IPS DF 6.9 (cell line): ENCODE results near the gene RABGAP1L.

Experiments used
- DNase-seq: peaks from one replicate; pipeline ENCODE4 v3.0.0-alpha.2; 2013; ENCODE audit warnings: low read depth, low spot score
- H3K27ac ChIP-seq: one replicate; pipeline ENCODE4 v1.5.1; 2013; ENCODE audit warnings: low read length, control low read depth
- H3K27me3 ChIP-seq: 2 replicates; pipeline ENCODE4 v1.6.1; 2013; ENCODE audit warnings: mild to moderate bottlenecking, low read length; ENCODE audit not compliant: control insufficient read depth, insufficient read depth
- H3K36me3 ChIP-seq: 2 replicates; pipeline ENCODE4 v1.6.1; 2013; ENCODE audit warnings: low read length; ENCODE audit not compliant: control insufficient read depth, insufficient read depth
- H3K4me1 ChIP-seq: 2 replicates; pipeline ENCODE4 v1.6.1; 2013; ENCODE audit warnings: low read length; ENCODE audit not compliant: control insufficient read depth, insufficient read depth
- H3K4me3 ChIP-seq: 2 replicates; pipeline ENCODE4 v1.5.1; 2013; ENCODE audit warnings: mild to moderate bottlenecking, low read length
- H3K9me3 ChIP-seq: 2 replicates; pipeline ENCODE4 v1.6.1; 2013; ENCODE audit warnings: low read length, inconsistent platforms; ENCODE audit not compliant: control insufficient read depth, insufficient read depth
- WGBS: extraction: QIAGEN DNeasy Blood & Tissue Kit; methylation state at CpG from one replicate; pipeline ENCODE4 v1.1.7; 2013; ENCODE audit warnings: mixed read lengths, missing lambda C conversion rate; ENCODE audit not compliant: insufficient read length, insufficient coverage; 5-methylcytosine and 5-hydroxymethylcytosine counted together

The RABGAP1L gene

GRCh38 chr1:174761335-174761734, 602.0 kb downstream of the RABGAP1L start:
- no CpG with 5 or more reads among the region's 19 CpGs for WGBS
- no peaks in the 10 kb centered on the region for H3K36me3 ChIP-seq
- H3K27ac ChIP-seq: no peak overlapping the region
- H3K27me3 ChIP-seq: no peaks in the 10 kb centered on the region
- no peak for DNase-seq
- H3K9me3 ChIP-seq: no peaks in the 10 kb centered on the region
- H3K4me3 ChIP-seq: no peak overlapping the region
- no peaks in the 10 kb centered on the region for H3K4me1 ChIP-seq

DNA sequence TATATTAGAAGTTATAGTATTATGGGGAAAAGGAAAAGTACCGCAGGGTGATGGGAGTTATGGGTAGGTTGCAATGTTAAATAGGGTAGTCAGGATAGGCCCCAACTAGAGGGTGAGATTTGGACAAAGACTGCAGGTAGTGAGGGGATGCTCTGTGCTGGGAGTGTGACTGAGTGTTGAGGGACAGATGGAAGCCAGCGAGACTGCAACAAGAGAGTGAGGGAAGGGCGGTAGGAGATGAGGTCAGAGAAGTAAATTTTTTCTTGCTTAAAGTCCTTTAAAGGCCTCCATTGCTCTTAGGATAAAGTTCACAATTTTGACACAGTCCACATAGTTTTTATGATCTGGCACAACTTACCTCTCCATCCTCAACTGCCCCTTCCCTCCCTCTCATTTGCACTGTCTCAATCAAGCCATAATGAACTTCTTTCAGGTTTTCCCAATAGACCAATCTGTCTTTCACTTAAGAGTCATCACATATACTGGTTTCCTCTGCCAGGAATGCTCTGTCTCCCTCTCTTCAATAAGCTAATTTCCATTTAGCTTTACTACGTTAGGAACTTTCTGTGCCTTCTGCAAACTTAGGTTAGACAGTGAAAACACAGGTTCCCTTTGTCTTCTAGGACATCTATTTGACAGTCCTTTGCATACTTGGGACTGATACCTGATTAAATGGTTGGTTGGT, 602.7 kb downstream of the RABGAP1L start:
- Histone ChIP-seq H3K27ac (no peak overlapping the region), H3K9me3 (no peaks in the 10 kb centered on the region), H3K27me3 (no peaks in the 10 kb centered on the region), H3K4me3 (no peak overlapping the region), H3K36me3 (no peaks in the 10 kb centered on the region), H3K4me1 (no peaks in the 10 kb centered on the region)
- DNase-seq: no peak
- whole genome bisulfite sequencing: 100% methylated on average over 1 of the region's 4 CpGs

GRCh38 chr1:174764191-174764590, 604.9 kb downstream of the RABGAP1L start:
- no peaks in the 10 kb centered on the region for H3K27me3 ChIP-seq
- H3K27ac ChIP-seq: no peak overlapping the region
- H3K9me3 ChIP-seq: no peaks in the 10 kb centered on the region
- H3K36me3 ChIP-seq: no peaks in the 10 kb centered on the region
- H3K4me1 ChIP-seq: no peaks in the 10 kb centered on the region
- H3K4me3 ChIP-seq: no peak overlapping the region
- WGBS: no CpG with 5 or more reads among the region's 2 CpGs
- no peak for DNase-seq

DNA sequence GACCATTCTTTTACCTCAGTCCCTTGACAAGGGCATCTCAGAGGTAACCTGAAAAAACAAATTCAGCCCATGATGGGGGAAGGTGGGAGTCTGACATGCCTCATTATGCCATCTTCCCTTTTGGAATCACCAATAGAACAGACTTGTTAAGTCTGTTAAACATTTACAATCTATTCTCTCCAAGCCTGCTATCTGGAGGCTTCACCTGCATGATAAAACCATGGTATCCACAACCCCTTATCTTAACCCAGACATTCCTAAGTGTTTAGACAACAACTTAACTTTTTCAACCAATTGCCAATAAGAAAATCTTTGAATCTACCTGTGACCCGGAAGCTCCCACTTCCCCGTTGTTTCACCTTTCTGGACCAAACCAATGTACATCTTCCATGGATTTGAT, 607.4 kb downstream of the RABGAP1L start:
- no peak for DNase-seq
- WGBS: no CpG with 5 or more reads among the region's 2 CpGs
- H3K4me3 ChIP-seq: no peak overlapping the region
- H3K4me1 ChIP-seq: no peaks in the 10 kb centered on the region
- no peaks in the 10 kb centered on the region for H3K36me3 ChIP-seq
- no peaks in the 10 kb centered on the region for H3K27me3 ChIP-seq
- H3K27ac ChIP-seq: no peak overlapping the region
- no peaks in the 10 kb centered on the region for H3K9me3 ChIP-seq

GRCh38 chr1:174768516-174768915, 609.2 kb downstream of the RABGAP1L start:
- no CpG with 5 or more reads among the region's 2 CpGs for WGBS
- Histone ChIP-seq H3K27ac (no peak overlapping the region), H3K36me3 (no peaks in the 10 kb centered on the region), H3K9me3 (no peaks in the 10 kb centered on the region), H3K27me3 (no peaks in the 10 kb centered on the region), H3K4me3 (no peak overlapping the region), H3K4me1 (no peaks in the 10 kb centered on the region)
- DNase-seq: no peak

DNA sequence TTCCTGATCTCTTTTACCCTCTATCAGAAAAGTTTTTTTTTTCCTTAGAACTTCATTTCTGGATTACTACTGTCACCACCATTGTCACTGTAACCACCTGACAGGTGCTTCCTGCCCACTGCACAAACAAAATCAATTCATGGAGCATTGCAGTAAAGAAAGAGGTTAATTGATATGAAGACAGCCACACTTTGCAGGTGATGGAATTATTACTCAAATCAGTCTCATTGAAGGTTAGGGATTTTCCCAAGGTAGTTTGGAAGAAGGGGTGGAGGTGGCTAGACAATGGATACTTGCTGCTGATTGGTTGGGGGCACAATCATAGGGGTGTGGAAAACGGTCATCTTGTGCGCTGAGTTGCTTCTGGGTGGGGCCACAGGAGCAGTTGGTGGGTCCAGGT, 609.6 kb downstream of the RABGAP1L start:
- no CpG with 5 or more reads among the region's 2 CpGs for WGBS
- H3K36me3 ChIP-seq: no peaks in the 10 kb centered on the region
- H3K27ac ChIP-seq: no peak overlapping the region
- H3K9me3 ChIP-seq: no peaks in the 10 kb centered on the region
- H3K4me1 ChIP-seq: no peaks in the 10 kb centered on the region
- H3K27me3 ChIP-seq: no peaks in the 10 kb centered on the region
- DNase-seq: no peak
- no peak overlapping the region for H3K4me3 ChIP-seq

- DNase-seq: peak; percentile 13
- Histone ChIP-seq H3K9me3 (no peaks in the 10 kb centered on the region), H3K4me1 (no peaks in the 10 kb centered on the region), H3K4me3 (no peak overlapping the region), H3K27me3 (no peaks in the 10 kb centered on the region), H3K27ac (no peak overlapping the region), H3K36me3 (no peaks in the 10 kb centered on the region)
These were observed 610.7 kb downstream of the RABGAP1L start for GRCh38 chr1:174769961-174770549.

- Histone ChIP-seq H3K27ac (no peak overlapping the region), H3K36me3 (no peaks in the 10 kb centered on the region), H3K4me3 (no peak overlapping the region), H3K9me3 (no peaks in the 10 kb centered on the region), H3K27me3 (no peaks in the 10 kb centered on the region), H3K4me1 (no peaks in the 10 kb centered on the region)
- no CpG with 5 or more reads among the region's 2 CpGs for WGBS
- DNase-seq: no peak
These were observed 616.3 kb downstream of the RABGAP1L start for GRCh38 chr1:174775621-174776020.

GRCh38 chr1:174777262-174777661, 617.9 kb downstream of the RABGAP1L start:
- DNase-seq: no peak

GRCh38 chr1:174785510-174785909, 626.2 kb downstream of the RABGAP1L start:
- Histone ChIP-seq H3K4me1 (0 out of 2 replicates have a peak, but pooled peaks cover 1% of the 10 kb centered on the region), H3K9me3 (no peaks in the 10 kb centered on the region), H3K27ac (no peak overlapping the region), H3K4me3 (no peak overlapping the region), H3K27me3 (no peaks in the 10 kb centered on the region), H3K36me3 (no peaks in the 10 kb centered on the region)
- WGBS: no CpG with 5 or more reads among the region's 6 CpGs
- DNase-seq: no peak

More at GRCh38 chr1:174777262-174777661, 617.9 kb downstream of the RABGAP1L start:
- H3K27me3 ChIP-seq: no peaks in the 10 kb centered on the region
- H3K27ac ChIP-seq: no peak overlapping the region
- WGBS: no CpG with 5 or more reads among the region's 2 CpGs
- H3K9me3 ChIP-seq: no peaks in the 10 kb centered on the region
- no peaks in the 10 kb centered on the region for H3K36me3 ChIP-seq
- H3K4me1 ChIP-seq: no peaks in the 10 kb centered on the region
- no peak overlapping the region for H3K4me3 ChIP-seq

DNA sequence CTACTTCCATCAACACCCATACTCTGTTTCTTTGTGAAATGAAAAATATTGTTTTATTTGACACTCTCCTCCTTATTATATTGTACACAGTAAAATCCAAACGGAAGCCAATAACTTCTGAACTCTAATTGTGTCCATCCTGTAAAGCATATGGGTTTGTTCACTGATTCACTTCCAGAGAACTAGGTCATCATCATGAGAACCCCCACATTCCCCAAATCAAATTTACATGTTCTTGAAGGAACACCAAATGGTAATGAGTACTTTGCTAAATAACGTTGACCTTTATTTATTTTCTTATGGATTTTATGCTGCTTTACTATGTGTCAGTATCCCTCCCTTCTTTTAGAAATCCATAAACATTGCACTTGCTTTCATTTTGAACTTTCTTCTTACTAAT, 627.0 kb downstream of the RABGAP1L start:
- no CpG with 5 or more reads among the region's 2 CpGs for WGBS
- no peak overlapping the region for H3K27ac ChIP-seq
- H3K9me3 ChIP-seq: no peaks in the 10 kb centered on the region
- no peaks in the 10 kb centered on the region for H3K27me3 ChIP-seq
- 0 out of 2 replicates have a peak, but pooled peaks cover 1% of the 10 kb centered on the region for H3K4me1 ChIP-seq
- H3K4me3 ChIP-seq: no peak overlapping the region
- DNase-seq: no peak
- no peaks in the 10 kb centered on the region for H3K36me3 ChIP-seq
